ENCODE measurements around the gene MRPL37.
A peak's percentile ranks its signal among the peaks of the same experiment; 100 is the strongest.
"Not testable (repeated sequence)": the region's sequence is repeated elsewhere in the genome, so short reads cannot be mapped to it uniquely, and the experiment has no call there.

The MRPL37 gene

DNA sequence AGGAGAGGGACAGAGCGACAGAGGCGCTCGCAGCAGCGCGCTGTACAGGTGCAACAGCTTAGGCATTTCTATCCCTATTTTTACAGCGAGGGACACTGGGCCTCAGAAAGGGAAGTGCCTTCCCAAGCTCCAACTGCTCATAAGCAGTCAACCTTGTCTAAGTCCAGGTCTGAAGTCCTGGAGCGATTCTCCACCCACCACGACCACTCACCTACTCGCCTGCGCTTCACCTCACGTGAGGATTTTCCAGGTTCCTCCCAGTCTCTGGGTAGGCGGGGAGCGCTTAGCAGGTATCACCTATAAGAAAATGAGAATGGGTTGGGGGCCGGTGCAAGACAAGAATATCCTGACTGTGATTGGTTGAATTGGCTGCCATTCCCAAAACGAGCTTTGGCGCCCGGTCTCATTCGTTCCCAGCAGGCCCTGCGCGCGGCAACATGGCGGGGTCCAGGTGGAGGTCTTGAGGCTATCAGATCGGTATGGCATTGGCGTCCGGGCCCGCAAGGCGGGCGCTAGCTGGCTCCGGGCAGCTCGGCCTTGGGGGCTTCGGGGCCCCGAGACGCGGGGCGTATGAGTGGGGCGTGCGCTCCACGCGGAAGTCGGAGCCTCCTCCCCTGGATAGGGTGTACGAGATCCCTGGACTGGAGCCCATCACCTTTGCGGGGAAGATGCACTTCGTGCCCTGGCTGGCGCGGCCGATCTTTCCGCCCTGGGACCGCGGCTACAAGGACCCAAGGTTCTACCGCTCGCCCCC is at the start of gene MRPL37, which contains the start of gene CYB5RL:
Gene MRPL37, plus strand, starts transcription at position 403 of the 754 bp plus-strand sequence. Its CDS starts 77 bp downstream, at position 480.
Gene CYB5RL, minus strand, starts transcription at position 266 of the 754 bp plus-strand sequence. CDS start 4,414 bp downstream, outside the sequence.
- peak; percentile 98 for DNase-seq

DNA sequence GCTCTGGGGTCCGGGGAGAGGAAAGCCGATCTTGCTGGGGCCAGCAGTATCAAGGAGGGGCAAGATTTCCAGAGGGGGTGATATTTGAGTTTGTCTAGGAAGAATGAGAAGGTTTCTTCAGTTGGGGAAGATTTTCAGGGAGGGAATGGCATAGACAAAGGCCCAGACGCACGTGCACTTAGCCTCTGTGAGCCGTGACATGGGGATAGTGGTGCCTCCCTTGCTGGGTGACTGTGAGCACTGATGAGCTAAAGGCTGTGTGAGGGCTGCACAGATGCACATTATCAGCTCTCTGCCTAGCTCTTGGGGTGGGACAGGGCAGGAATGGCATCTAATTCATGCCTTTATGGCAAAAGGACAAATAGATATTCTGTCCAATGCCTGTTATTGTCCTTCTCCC is 49.0 kb upstream of the MRPL37 start:
- no peak for DNase-seq

DNA sequence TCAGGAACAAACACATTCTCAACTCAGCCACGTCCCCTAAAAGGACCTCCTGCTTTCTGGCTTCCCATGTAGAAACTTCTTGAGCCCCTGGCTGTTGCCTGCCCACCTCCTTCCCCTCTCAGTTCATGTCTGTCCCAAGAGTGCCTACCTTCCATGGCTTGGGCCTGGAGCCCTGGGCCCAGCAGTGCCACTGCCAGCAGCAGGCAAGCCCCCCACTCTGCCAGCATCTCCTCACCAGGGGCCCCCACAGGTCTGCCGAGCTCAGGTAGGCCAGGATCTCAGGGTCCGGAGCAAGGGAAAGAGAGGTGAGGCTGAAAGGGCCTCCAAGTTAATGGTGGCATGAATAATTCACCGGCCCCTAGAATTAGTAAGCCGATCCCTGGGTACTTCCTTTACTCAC is 47.3 kb upstream of the MRPL37 start, which contains the start of gene CDCP2:
Gene CDCP2, minus strand, starts transcription at position 305 of the 400 bp plus-strand sequence. Its CDS starts 78 bp downstream, at position 227.
- DNase-seq: no peak

DNA sequence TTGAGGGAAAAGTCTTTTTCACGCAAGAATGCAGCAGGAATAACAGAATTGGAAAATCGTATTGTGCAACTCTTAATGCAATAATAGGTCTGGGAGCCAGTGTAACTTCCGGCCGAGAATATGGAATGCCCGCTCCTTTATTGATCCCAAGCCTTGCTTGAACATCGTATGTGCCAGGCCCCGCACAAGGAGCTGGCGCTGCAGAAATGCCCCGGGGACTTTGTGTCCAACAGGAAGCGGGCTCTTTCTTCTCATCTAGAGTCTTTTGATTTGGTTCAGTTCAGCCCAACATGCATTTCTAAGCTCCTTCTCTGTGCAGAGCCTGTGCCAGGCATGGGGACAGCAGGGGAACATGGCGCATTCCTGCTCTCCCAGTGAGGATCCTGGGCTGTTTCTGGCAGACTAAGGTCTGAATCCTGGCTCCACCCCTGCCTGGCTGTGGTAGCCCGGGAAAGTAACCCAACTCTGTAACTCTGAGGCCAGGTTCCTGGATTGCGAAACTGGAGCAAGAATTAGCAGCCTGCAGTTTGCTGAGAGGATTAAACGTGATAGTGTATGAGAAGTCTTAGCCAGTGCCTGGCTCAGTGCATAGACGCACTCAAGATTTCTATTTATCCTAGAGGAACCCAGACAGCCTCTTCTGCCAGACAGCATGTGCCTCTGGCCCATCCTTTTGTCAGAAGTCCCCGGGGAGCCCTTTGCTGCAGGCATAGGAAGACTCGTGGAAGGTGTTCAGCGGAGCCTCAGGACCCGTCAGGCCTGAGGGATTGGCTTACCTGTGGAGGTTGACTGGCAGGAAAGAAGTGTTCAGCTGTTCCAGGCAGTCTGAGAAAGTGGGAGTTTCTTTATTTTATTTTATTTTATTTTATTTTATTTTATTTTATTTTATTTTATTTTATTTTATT is 46.2 kb upstream of the MRPL37 start:
- DNase-seq: no peak

DNA sequence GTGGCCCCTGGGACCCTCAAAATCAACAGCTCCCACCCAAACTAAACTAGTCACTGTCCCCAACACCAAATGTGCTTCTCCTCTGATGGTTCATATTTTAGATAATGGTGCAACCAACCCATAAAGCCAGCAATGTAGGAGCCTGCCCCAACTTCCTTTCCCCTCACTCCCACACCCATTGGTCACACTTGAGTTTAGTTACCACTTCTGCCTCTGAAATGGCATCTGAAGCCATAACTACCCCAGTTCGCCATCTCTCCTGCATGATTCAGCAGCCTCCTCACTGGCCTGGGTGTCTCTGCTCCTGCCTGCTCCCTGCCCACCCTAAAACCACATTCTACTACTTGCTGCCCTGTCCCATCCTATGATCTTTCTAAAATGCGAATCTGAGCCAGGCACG is 43.8 kb upstream of the MRPL37 start:
- no peak for DNase-seq

DNA sequence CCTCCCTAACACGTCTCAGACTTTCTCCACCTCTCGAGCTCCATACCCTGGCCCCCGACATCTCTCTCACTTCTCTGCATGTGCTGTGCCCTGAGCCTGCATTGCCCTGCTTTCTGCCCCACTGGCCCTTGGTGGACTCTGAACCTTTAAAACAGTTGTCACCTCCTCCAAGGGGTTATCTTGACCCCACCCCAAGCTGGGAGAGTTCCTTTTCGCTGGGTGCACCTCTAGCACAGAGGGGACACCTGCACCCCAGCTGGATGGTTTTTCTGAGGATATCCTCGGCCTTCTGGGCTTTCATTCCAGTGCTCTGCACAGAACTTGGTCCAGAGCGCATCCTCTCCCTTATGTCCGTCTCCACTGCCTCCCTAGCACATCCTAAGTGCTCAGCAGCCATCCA is 43.0 kb upstream of the MRPL37 start:
- DNase-seq: no peak

DNA sequence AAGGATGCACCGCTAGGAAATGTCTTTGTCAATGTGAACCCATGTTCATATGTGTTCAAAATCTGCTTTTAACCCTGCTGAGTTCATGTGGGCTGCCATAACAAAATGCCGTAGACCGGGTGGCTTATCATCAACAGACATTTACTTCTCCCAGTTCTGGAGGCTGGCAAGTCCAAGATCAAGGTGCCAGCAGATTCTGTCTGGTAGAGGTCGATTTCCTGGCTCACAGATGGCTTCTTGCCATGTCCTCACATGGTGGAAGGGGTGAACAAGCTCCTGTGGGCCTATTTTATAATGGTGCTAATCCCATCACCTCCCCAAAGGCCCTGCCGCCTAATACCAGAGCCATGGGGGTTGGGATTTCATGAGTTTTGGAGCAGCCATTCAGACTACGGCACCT is 42.6 kb upstream of the MRPL37 start:
- DNase-seq: no peak

DNA sequence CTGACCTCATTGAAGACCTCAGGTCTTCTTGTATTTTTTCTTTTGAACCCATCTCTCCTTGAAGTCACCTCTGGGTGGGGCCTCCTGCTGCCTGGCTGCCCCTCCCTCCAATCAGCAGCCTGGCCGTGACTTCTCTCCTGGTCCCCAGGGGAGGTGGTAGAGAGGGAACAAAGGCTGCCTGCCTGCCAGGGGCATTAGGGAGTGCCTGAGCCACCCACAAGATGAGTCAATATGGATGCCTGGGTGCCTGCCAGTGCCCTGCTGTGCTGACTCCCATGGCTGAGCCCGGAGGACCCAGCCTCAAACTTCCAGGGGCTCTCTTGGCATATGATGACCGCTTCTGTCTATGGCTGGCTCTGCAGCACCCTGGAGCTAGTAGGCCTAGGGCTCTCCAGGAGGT is 41.9 kb upstream of the MRPL37 start:
- DNase-seq: no peak

DNA sequence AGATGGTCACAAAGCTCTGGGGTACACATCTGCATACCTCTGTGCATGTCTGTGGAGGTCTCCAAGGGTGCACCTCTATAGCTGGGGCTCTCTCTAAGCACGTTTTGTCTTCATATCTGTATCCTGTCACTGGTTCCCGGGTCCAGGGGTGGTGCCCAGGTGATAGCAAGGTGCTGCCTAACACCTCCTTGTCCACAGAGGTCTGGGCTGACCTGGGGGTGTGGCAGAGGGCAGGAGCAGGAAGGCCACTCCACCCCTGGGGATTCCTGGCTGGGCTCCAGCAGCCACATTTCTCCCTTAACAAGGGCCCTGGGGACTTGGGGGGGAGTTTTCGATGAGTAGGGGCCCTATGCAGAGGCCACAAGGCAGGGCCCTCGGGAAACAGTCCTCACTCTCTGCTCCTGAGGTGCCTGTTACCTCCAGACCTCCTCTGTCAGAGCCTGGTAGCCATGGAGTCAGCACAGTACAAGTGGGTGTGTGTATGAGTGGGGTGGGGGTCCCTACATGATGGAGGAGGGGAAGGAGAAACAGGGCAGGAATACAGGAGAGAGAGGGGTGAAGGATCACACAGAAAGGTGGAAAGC is 40.1 kb upstream of the MRPL37 start:
- DNase-seq: no peak

DNA sequence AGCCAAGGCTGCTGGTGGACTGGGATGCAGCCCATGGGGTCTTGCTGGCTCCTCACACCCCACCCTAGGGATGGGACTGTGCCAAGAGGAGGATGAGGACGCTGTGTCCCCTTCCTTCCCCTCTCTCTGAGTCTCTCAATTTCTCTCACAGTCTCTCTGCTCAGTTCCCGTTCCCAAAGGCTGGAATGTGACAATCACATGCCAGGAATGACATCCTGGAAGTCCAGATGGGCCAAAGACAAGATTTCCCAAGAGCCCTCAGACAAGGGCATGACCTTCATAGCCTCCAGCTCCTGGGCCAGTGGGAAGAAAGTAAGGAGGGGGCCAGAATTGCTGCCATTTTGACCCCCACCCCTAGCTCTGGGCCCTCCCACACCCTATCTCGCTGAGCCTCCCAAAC is 39.6 kb upstream of the MRPL37 start:
- DNase-seq: no peak

DNA sequence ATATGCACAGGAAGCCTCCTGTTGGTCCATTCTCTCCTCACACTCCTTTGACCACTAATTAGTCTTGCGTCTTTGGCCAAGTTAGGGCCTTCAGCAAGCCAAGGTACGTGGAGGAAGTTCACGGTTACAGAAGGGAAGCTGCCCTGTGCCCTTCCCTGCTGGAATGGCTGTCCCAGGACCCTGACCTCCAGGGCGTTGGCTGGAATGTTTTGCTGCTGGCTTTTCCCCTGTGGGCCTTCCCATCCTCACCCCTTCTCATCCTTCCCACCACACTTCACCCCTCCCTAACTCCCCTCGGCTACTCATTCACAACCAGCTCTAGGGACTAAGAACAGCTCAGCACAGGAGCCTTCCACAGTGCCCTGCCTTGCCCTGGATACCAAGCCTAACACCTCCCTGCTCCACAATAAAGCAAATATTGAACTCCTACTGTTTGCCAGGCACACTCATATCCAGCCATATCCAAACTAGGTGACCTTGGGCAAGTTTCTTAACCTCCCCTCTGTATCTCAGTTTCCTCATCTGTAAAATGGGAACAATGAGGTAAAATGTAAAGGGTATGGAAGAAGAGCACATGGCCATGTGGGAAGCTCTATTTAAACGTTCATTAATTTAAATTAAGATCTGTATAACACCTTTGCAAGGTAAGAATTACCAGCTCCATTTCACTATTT is 38.3 kb upstream of the MRPL37 start:
- DNase-seq: no peak

DNA sequence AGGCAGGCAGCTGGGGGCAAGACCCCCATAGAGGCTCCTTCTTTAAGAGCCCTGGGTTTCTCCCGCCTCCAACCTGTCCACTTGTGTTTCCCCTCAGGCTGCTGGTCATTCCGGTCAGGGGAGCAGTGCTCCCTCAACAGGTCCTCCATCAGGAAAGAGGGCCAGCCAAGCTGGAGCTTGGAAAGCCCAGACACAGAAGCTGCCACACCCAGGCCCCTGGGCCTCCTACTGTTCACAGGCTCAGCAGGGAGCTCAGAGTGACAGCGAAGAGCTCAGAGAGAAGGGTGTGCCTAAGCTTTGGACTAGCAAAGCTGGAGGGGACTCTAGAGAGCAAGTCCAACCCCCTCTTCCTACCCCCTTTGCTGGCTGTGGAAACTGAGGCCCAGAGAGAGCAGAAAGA is 36.9 kb upstream of the MRPL37 start:
- DNase-seq: no peak

DNA sequence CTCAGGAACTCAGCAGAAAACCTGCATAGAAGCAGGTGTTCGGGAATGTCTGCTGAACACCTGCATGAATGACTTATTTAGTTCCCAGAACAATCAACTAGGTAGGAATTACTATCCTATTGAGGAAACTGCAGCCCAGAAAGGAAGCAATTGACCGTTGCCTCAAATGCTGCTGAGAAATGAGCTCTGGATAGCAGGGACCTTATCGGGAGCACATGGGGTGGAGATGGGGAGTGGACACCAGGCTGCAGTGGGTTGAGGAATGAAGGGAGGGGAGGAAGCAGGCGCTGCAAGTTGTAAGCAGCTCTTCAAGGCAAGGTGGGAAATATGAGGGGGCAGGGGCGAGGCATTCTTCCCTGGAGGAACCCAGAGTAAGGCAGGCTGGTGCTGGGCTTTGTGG is 36.4 kb upstream of the MRPL37 start:
- DNase-seq: no peak

DNA sequence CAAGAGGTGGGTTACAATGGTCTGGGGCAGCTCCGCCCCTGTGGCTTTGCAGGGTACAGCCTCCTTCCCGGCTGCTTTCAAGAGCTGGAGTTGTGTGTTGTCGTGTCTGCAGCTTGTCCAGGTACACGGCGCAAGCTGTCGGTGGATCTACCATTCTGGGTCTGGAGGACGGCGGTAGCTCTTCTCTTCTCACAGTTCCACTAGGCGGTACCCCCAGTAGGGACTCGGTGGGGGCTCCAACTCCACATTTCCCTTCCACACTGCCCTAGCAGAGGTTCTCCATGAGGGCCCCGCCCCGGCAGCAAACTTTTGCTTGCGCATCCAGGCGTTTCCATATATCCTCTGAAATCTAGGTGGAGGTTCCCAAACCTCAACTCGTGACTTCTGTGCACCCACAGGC is 34.8 kb upstream of the MRPL37 start:
- DNase-seq: no peak

DNA sequence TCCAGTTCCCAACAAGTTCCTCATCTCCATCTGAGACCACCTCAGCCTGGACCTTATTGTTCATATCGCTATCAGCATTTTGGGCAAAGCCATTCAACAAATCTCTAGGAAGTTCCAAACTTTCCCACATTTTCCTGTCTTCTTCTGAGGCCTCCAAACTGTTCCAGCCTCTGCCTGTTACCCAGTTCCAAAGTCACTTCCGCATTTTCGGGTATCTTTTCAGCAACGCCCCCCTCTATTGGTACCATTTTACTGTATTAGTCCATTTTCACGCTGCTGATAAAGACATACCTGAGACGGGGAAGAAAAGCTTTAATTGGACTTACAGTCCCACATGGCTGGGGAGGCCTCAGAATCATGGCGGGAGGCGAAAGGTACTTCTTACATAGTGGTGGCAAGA is 33.6 kb upstream of the MRPL37 start:
- not testable (repeated sequence) for DNase-seq

DNA sequence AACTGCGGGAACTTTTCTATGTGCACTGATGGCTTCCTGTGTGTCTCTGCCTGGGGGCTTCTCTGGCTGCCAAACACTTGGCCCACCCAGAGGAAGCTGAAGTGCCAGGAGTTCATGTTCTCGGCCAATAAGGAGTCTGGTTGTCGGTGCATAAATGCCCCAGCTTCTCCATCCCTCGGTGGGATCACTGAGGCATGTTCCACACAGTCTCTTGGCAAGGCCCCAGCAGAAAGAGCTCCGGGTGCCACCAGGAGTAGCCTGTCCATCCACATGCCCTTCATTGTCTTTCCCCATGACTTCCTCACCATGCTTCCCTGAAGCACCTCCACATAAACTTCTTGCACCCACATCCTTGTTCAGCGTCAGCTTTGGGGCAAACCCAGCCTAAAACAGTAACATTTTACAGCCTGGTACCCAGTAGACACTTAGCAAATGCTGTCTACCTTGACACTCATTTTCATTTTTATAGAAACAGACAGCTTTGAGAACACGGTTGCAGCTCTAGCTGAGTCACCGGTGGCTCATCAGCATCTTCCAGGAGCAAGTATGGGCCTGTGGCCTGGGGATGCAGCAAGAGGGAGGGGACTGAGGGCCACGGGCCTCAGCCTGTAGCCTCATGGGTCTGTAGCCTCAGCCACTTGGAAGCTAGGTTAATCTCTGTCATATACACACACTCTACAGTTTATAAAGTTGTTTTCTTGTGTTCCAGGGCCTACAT is 32.4 kb upstream of the MRPL37 start:
- DNase-seq: no peak

DNA sequence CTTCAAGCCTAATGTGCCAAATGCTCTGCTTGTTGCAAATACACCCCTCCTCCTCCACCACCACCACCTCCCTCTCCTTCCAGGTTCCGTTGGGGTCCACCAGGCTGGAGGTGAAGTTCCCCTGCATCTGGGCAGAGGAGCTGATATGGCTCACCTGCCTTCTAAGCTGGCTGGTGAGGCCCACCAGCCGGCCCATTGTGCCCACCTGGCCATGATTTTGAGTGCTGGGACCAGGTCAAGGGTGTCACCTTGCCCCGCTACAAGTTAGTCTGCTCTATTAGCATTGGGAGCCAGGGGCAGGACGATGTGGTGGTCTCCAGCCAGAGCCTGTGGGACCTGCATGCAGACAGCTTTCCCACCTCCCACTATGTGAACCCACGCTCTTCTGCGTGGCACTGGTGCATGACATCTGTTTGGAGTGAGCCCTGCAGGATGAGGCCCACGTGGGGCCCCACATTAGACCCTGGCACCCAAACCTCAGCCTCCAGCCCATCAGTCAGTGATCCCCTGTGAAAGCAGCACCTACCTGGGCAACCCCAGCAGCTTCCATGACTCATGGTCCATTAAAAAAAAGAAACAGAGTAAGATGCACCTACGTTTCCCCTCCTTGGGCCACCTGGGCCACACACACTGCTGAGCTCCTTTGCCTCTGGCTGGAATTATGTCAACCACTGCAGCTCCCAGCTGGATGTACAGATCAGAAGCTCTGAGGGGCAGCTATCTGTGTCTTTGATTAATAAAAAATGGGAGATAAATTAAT is 31.6 kb upstream of the MRPL37 start:
- no peak for DNase-seq

DNA sequence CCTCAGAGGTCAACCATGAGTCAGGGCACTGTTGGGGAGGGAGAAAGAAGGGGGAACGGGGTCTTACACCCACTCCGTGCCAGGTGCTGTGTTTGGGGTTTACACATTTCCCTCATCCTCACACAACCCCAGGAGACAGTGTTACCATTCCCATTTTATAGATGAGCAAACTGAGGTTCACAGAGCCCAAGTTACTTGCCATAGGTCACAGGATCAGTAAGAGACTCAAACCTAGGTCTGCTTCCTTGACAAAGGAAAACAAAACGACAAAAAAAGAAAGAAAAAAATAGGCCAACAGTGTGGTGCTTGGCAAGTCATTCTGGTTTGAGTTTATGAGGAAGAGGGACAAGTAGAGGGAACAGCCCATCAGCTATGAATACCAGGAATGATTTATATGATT is 30.9 kb upstream of the MRPL37 start:
- DNase-seq: no peak

DNA sequence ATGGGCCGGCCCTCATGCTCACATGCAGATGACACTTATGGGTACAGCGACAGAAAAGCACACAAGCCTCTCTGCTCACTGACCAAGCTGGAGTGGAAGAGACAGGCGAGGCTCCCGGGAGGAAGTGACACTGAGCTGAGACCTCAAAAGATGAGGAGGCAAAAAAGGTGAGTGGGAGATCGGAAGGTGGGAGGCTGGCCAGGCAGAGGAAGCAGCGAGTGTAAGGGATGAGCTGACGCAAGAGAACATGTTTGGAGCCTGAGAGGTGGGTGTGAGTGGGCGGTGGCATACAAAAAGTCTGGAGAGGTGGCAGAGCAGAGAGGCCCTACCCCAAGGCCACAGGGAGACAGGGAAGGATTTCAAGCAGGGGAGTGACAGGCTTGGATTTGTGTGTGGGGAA is 29.0 kb upstream of the MRPL37 start:
- DNase-seq: no peak

DNA sequence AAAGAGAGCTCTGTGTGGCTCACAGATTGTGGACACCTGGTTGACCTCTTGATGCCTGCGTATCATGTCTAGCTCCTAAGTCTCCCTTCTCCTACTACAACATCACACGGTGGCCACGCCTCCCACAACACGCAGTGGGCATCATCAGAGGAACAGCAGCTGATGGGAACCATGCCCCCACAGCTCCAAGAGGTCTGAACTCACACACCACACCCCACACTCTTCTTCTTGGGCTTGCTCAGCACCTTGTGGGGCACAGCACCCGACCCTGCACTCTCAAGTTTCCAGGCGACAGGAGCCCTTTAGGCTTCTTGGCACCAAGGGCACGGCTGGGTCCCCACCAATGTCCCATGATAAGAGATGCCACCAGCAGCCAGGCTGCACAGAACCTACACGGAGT is 28.4 kb upstream of the MRPL37 start:
- no peak for DNase-seq

Measured in NCI-H774 (cell line).